CD8-positive, alpha-beta memory T cell (primary cell): ENCODE measurements around the gene STRN. TPM values are rescaled to one million over a fixed set of nuclear protein-coding genes. Genes with fewer than 3 reads are reported as not detected.
A peak's percentile ranks its signal among the peaks of the same experiment; 100 is the strongest.

Experiments
- CTCF ChIA-PET: fragments of 350-600 bp; sonication (Branson Sonifier 250); formaldehyde crosslinking; loops from one replicate; lab custom pipeline; 2021; ENCODE audit warnings: antibody characterized with exemption; lab: Charles Lee
- POLR2A ChIA-PET: fragments of 350-600 bp; sonication (Branson Sonifier 250); formaldehyde crosslinking; loops from one replicate; lab custom pipeline; 2021; ENCODE audit warnings: antibody characterized with exemption; lab: Charles Lee
- DNase-seq, 5 donors: peaks; one replicate each; pipeline versions ENCODE4 v3.0.0 to v3.0.0-alpha.2; 2020 to 2022; ENCODE audit warnings: mixed read lengths in 1 of 5
- H3K27ac ChIP-seq: one replicate; pipeline ENCODE4 v1.7.0; 2013; ENCODE audit warnings: low read depth, mild to moderate bottlenecking, low read length, moderate library complexity
- H3K27me3 ChIP-seq: 2 replicates; pipeline ENCODE4 v1.7.0; 2013; ENCODE audit warnings: low read length, mild to moderate bottlenecking; ENCODE audit not compliant: insufficient read depth, poor library complexity, severe bottlenecking
- H3K36me3 ChIP-seq: 2 replicates; pipeline ENCODE4 v1.7.0; 2013; ENCODE audit warnings: mild to moderate bottlenecking, low read length, moderate library complexity; ENCODE audit not compliant: insufficient read depth
- H3K4me1 ChIP-seq: 2 replicates; pipeline ENCODE4 v1.7.0; 2013; ENCODE audit warnings: mild to moderate bottlenecking, low read length, moderate library complexity; ENCODE audit not compliant: insufficient read depth
- H3K4me3 ChIP-seq: 2 replicates; pipeline ENCODE4 v1.7.0; 2013; ENCODE audit warnings: mild to moderate bottlenecking, low read length
- H3K9me3 ChIP-seq: 2 replicates; pipeline ENCODE4 v1.7.0; 2013; ENCODE audit warnings: mild to moderate bottlenecking, low read length
- H3K27ac Mint-ChIP-seq, 8 donors: one replicate each; pipeline ENCODE4 v1.8.0; 2020 to 2021; ENCODE audit warnings: mixed read lengths in 8 of 8, mild to moderate bottlenecking in 6 of 8, inconsistent platforms in 3 of 8, moderate library complexity in 3 of 8
- H3K27me3 Mint-ChIP-seq, 2 donors: one replicate each; pipeline ENCODE4 v1.8.0; 2020 to 2021; ENCODE audit warnings: mixed read lengths in 2 of 2, mild to moderate bottlenecking in 1 of 2, moderate library complexity in 1 of 2
- H3K36me3 Mint-ChIP-seq, 3 donors: one replicate each; pipeline ENCODE4 v1.8.0; 2020 to 2021; ENCODE audit warnings: mixed read lengths in 3 of 3, inconsistent platforms in 1 of 3, mild to moderate bottlenecking in 1 of 3
- H3K4me1 Mint-ChIP-seq, 3 donors: one replicate each; pipeline ENCODE4 v1.8.0; 2020 to 2021; ENCODE audit warnings: mixed read lengths in 3 of 3, inconsistent platforms in 1 of 3, mild to moderate bottlenecking in 1 of 3
- H3K4me3 Mint-ChIP-seq, 7 donors: one replicate each; pipeline ENCODE4 v1.8.0; 2020 to 2021; ENCODE audit warnings: mixed read lengths in 7 of 7, mild to moderate bottlenecking in 6 of 7, moderate library complexity in 4 of 7, inconsistent platforms in 2 of 7
- H3K9me3 Mint-ChIP-seq, 5 donors: one replicate each; pipeline ENCODE4 v1.8.0; 2020 to 2022; ENCODE audit warnings: mixed read lengths in 5 of 5, mild to moderate bottlenecking in 3 of 5, moderate library complexity in 2 of 5, inconsistent platforms in 1 of 5
- polyA plus RNA-seq: library from polyadenylated mRNA; unstranded; fragments of 300-500 nt; fragmentation: Illumina TruSeq; gene quantifications from one replicate; pipeline ENCODE4 v1.2.3, GENCODE V29; 2021
- total RNA-seq, 2 experiments: library from RNA; stranded (reverse); gene quantifications; one replicate each; pipeline ENCODE4 v1.2.3, GENCODE V29; 2021

STRN gene
- total and polyA plus RNA-seq, 3 experiments from 2014 or later: 10.5 to 28.3 (median 26.9) TPM

DNA sequence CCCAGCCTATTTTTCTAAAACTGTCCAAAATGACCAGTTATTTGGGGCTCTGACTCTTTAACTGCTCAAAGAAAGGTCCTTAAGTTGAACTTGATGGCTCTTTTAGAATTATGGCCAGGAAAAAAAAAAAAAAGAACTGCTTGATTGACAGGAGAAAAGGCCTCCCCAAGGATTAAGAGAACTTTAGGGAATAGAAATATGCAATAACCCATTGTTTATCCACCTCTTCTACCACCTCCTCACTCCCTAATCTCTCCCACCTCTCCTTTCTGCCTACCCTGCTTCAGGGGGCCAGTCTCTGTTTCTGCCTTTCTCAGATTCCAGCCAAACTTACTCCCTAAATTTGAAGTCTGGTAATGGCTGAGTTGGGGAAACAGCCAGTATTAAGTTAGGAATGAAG is 5.7 kb upstream of the STRN start:
- DNase-seq: no peak
- Histone ChIP-seq H3K4me1 (peaks cover 8% of the 10 kb centered on the region), H3K36me3 (no peaks in the 10 kb centered on the region), H3K4me3 (no peak overlapping the region), H3K27me3 (no peaks in the 10 kb centered on the region), H3K9me3 (no peaks in the 10 kb centered on the region), H3K27ac (no peak overlapping the region)
- no peak overlapping the region for H3K4me3 Mint-ChIP-seq
- ChIA-PET POLR2A (no interaction called here), CTCF (no interaction called here)
- peaks cover 0 to 1% (median 0%) of the 10 kb centered on the region in 3 donors for H3K36me3 Mint-ChIP-seq
- peak overlapping the region in 1 of 8 donors; percentile 89 for H3K27ac Mint-ChIP-seq
- peaks cover 0 to under 1% of the 10 kb centered on the region in 2 donors for H3K27me3 Mint-ChIP-seq
- peaks cover 7 to 8% (median 7%) of the 10 kb centered on the region in 3 donors for H3K4me1 Mint-ChIP-seq
- peaks cover 0 to under 1% (median 0%) of the 10 kb centered on the region in 5 donors for H3K9me3 Mint-ChIP-seq

GRCh38 chr2:36967236-36967876 is 1.0 kb upstream of the STRN start:
- H3K36me3 Mint-ChIP-seq: peaks cover 0 to 8% (median 0%) of the 10 kb centered on the region in 3 donors
- Histone ChIP-seq H3K9me3 (no peaks in the 10 kb centered on the region), H3K4me1 (peaks cover 22% of the 10 kb centered on the region), H3K4me3 (peak overlapping the region; percentile 92), H3K27ac (peak overlapping the region; percentile 93), H3K36me3 (no peaks in the 10 kb centered on the region), H3K27me3 (no peaks in the 10 kb centered on the region)
- peaks cover 0 to 5% of the 10 kb centered on the region in 2 donors for H3K27me3 Mint-ChIP-seq
- H3K27ac Mint-ChIP-seq: peak overlapping the region; percentile 94 to 100 (median 96)
- H3K9me3 Mint-ChIP-seq: peaks cover 0 to 4% (median 0%) of the 10 kb centered on the region in 5 donors
- peaks cover 34 to 43% (median 41%) of the 10 kb centered on the region in 3 donors for H3K4me1 Mint-ChIP-seq
- peak in 2 of 5 donors; percentile 7 to 18 for DNase-seq
- POLR2A ChIA-PET: interaction anchor here (0.6 to 1.6 kb wide), 6 partner anchors 10 to 978 kb away, joined by 3 to 5 read pairs (median 4); partner anchors contain the start of genes GPATCH11, HEATR5B and PRKD3
- CTCF ChIA-PET: interaction anchor here (0.6 to 1.3 kb wide), 4 partner anchors 8 to 56 kb away, joined by 3 to 4 read pairs (median 4); no protein-coding TSS in a partner anchor
- H3K4me3 Mint-ChIP-seq: peak overlapping the region; percentile 90 to 99 (median 94)

GRCh38 chr2:36965751-36966369 is 476 bp downstream of the STRN start:
- CTCF ChIA-PET: interaction anchor here (1.3 kb wide), 1 partner anchor 9 kb away, joined by 4 read pairs; no protein-coding TSS in a partner anchor
- Histone ChIP-seq H3K4me1 (peaks cover 22% of the 10 kb centered on the region), H3K36me3 (no peaks in the 10 kb centered on the region), H3K27me3 (no peaks in the 10 kb centered on the region), H3K4me3 (peak overlapping the region; percentile 75), H3K27ac (peak overlapping the region; percentile 74), H3K9me3 (no peaks in the 10 kb centered on the region)
- peak overlapping the region; percentile 92 to 99 (median 96) for H3K4me3 Mint-ChIP-seq
- H3K9me3 Mint-ChIP-seq: peaks cover 0 to 4% (median 0%) of the 10 kb centered on the region in 5 donors
- peak overlapping the region; percentile 67 to 96 (median 94) for H3K27ac Mint-ChIP-seq
- H3K27me3 Mint-ChIP-seq: peaks cover 0 to 5% of the 10 kb centered on the region in 2 donors
- peak in 4 of 5 donors; percentile 1 to 51 (median 8) for DNase-seq
- peaks cover 45 to 56% (median 54%) of the 10 kb centered on the region in 3 donors for H3K4me1 Mint-ChIP-seq
- POLR2A ChIA-PET: interaction anchor here (0.7 to 1.6 kb wide), 5 partner anchors 39 to 266 kb away, joined by 3 to 5 read pairs (median 4); partner anchors contain the start of genes CEBPZ, GPATCH11, HEATR5B and NDUFAF7
- peaks cover 0 to 12% (median 0%) of the 10 kb centered on the region in 3 donors for H3K36me3 Mint-ChIP-seq

GRCh38 chr2:36965206-36965605 is 1.1 kb downstream of the STRN start:
- Histone ChIP-seq H3K4me3 (peak overlapping the region; percentile 75), H3K27me3 (no peaks in the 10 kb centered on the region), H3K27ac (peak overlapping the region; percentile 74), H3K4me1 (peaks cover 22% of the 10 kb centered on the region), H3K9me3 (no peaks in the 10 kb centered on the region), H3K36me3 (no peaks in the 10 kb centered on the region)
- Mint-ChIP-seq H3K36me3 (peaks cover 0 to 12% (median 0%) of the 10 kb centered on the region in 3 donors), H3K4me1 (peaks cover 50 to 63% (median 60%) of the 10 kb centered on the region in 3 donors), H3K27ac (peak overlapping the region; percentile 25 to 96 (median 94)), H3K4me3 (peak overlapping the region; percentile 92 to 99 (median 96)), H3K27me3 (peaks cover 0 to 5% of the 10 kb centered on the region in 2 donors), H3K9me3 (peaks cover 0 to 4% (median 0%) of the 10 kb centered on the region in 5 donors)
- ChIA-PET CTCF (no interaction called here), POLR2A (interaction anchor here (0.5 kb wide), 1 partner anchor 117 kb away, joined by 3 read pairs; no protein-coding TSS in a partner anchor)
- DNase-seq: no peak

GRCh38 chr2:36964496-36965058 is 1.8 kb downstream of the STRN start:
- H3K4me3 ChIP-seq: no peak overlapping the region
- ChIA-PET CTCF (no interaction called here), POLR2A (interaction anchor here (0.5 to 0.6 kb wide), 3 partner anchors 33 to 1423 kb away, joined by 3 to 4 read pairs (median 3); no protein-coding TSS in a partner anchor)
- DNase-seq: no peak
- Mint-ChIP-seq H3K36me3 (peaks cover 0 to 12% (median 0%) of the 10 kb centered on the region in 3 donors), H3K27me3 (peaks cover 0 to 5% of the 10 kb centered on the region in 2 donors), H3K4me3 (peak overlapping the region; percentile 92 to 99 (median 96)), H3K9me3 (peaks cover 0 to 4% (median 0%) of the 10 kb centered on the region in 5 donors), H3K4me1 (peaks cover 56 to 69% (median 67%) of the 10 kb centered on the region in 3 donors), H3K27ac (peak overlapping the region in 6 of 8 donors; percentile 25 to 94 (median 64))
- H3K27me3 ChIP-seq: no peaks in the 10 kb centered on the region
- peaks cover 22% of the 10 kb centered on the region for H3K4me1 ChIP-seq
- no peaks in the 10 kb centered on the region for H3K9me3 ChIP-seq
- no peaks in the 10 kb centered on the region for H3K36me3 ChIP-seq
- no peak overlapping the region for H3K27ac ChIP-seq

DNA sequence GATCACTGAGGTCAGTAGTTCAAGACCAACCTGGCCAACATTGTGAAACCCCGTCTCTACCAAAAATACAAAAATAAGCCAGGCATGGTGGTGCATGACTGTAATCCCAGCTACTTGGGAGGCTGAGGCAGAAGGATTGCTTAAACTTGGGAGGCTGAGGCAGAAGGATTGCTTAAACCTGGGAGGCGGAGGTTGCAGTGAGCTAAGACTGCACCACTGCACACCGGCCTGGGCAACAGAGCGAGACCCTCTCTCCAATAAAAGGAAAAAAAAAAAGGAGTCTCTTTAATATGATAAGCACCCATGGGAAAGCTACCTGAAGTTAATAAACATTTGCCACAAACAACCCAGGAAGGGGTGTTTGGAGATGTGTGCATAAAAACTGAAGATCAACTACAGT is 2.6 kb downstream of the STRN start:
- H3K9me3 ChIP-seq: no peaks in the 10 kb centered on the region
- H3K27ac ChIP-seq: no peak overlapping the region
- POLR2A ChIA-PET: interaction anchor here (0.5 kb wide), 1 partner anchor 1424 kb away, joined by 4 read pairs; no protein-coding TSS in a partner anchor
- CTCF ChIA-PET: no interaction called here
- H3K36me3 ChIP-seq: no peaks in the 10 kb centered on the region
- peaks cover 0 to 5% of the 10 kb centered on the region in 2 donors for H3K27me3 Mint-ChIP-seq
- H3K4me1 Mint-ChIP-seq: peaks cover 64 to 78% (median 75%) of the 10 kb centered on the region in 3 donors
- H3K4me3 ChIP-seq: no peak overlapping the region
- peaks cover 22% of the 10 kb centered on the region for H3K4me1 ChIP-seq
- peaks cover 0 to 4% (median 0%) of the 10 kb centered on the region in 5 donors for H3K9me3 Mint-ChIP-seq
- no peak for DNase-seq
- H3K4me3 Mint-ChIP-seq: peak overlapping the region in 4 of 7 donors; percentile 15 to 93 (median 22)
- H3K36me3 Mint-ChIP-seq: peaks cover 0 to 14% (median 0%) of the 10 kb centered on the region in 3 donors
- H3K27ac Mint-ChIP-seq: peak overlapping the region in 2 of 8 donors; percentile 22 to 62
- H3K27me3 ChIP-seq: no peaks in the 10 kb centered on the region

GRCh38 chr2:36963106-36963505 is 3.2 kb downstream of the STRN start:
- H3K27me3 Mint-ChIP-seq: peaks cover 0 to 5% of the 10 kb centered on the region in 2 donors
- Histone ChIP-seq H3K27me3 (no peaks in the 10 kb centered on the region), H3K27ac (no peak overlapping the region), H3K4me1 (peaks cover 22% of the 10 kb centered on the region), H3K9me3 (no peaks in the 10 kb centered on the region), H3K4me3 (no peak overlapping the region), H3K36me3 (no peaks in the 10 kb centered on the region)
- H3K9me3 Mint-ChIP-seq: peaks cover 0 to 4% (median 0%) of the 10 kb centered on the region in 5 donors
- no peak overlapping the region for H3K27ac Mint-ChIP-seq
- H3K4me3 Mint-ChIP-seq: peak overlapping the region in 4 of 7 donors; percentile 13 to 76 (median 42)
- peaks cover 0 to 18% (median 4%) of the 10 kb centered on the region in 3 donors for H3K36me3 Mint-ChIP-seq
- no peak for DNase-seq
- ChIA-PET POLR2A (no interaction called here), CTCF (no interaction called here)
- peaks cover 70 to 84% (median 81%) of the 10 kb centered on the region in 3 donors for H3K4me1 Mint-ChIP-seq
